Astrocyte (in vitro differentiated cells and primary cell): ENCODE measurements around the gene ATP6V1E1.

Source experiments
- CTCF ChIP-seq: IDR thresholded peaks from 2 replicates; pipeline ENCODE4 v1.5.1; 2011; ENCODE audit warnings: low read depth, mild to moderate bottlenecking, inconsistent platforms, low read length, moderate library complexity; ENCODE audit not compliant: insufficient read depth
- EZH2 ChIP-seq: IDR thresholded peaks from 2 replicates; pipeline ENCODE4 v1.6.1; 2012; ENCODE audit warnings: mild to moderate bottlenecking, low read length, inconsistent platforms; ENCODE audit not compliant: insufficient read depth

DNA sequence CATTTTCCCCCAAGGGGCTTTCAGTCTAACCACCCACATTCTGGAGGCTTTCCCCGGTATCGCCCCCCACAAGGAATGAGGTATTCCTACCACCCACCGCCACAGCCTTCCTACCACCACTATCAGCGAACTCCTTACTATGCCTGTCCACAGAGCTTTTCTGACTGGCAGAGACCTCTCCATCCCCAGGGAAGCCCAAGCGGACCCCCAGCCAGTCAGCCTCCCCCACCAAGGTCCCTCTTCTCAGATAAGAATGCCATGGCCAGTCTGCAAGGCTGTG is 79.9 kb downstream of the ATP6V1E1 start:
- TF ChIP-seq CTCF (no peak), EZH2 (no peak)
